ENCODE data around the gene LPO.

Gene LPO

DNA sequence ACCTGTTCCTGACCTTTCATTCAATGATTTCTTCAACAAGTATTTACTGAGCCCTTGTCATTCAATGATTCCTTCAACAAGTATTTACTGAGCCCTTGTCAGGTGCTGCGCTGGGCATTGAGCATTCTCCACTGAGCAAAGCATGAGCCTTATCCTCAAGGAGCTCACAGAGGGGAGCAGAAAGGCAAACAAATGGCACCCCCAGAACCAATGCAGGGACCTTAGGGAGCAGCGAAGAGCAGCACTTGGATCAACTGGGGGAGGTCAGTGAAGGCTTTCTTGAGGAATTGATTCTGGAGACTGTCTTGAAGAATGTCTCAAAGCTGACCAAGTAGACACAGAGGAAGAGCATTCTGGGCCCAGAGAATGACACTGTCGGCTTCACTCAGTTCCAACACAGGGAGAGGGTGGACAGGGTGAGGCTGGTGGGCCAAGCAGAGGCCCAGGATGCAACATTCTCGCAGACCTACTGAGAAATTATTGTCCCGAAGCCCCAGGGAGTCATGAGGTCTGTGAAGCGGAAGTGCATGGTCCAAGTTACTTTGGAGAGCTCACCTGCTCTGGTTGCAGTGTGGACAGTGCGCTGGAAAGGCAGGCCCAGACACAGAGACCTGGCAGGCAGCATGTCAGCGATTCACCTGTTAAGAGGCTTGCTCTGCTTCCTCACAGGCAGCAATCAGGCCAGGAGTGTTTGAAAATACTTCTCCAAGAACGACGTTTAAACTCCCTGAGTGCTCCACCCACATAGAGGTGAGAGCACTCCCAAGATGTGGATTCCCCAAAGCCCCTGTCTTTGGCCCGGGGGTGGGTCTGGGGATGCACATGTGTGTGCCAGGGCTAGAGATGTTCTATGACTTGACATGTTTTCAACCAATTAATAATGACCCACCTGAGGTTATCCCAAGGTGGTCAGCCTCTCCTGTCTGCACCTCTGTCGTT lies 45.6 kb downstream of the LPO start:
- no peak overlapping the region for H3K9ac ChIP-seq (ENCODE audit: low read depth in 1 of 2, low read length in 2 of 2)
- peaks cover 0 to 1% of the 10 kb centered on the region in 2 donors for H3K4me1 ChIP-seq (ENCODE audit: control insufficient read depth in 1 of 2, insufficient read depth in 2 of 2, low read length in 2 of 2)
- H3K4me3 ChIP-seq (ENCODE audit: low read depth in 1 of 2, low read length in 2 of 2), result no peak overlapping the region
- H3K9me3 ChIP-seq (ENCODE audit: control insufficient read depth in 1 of 2, low read length in 2 of 2), result no peaks in the 10 kb centered on the region
- no peaks in the 10 kb centered on the region for H3K36me3 ChIP-seq (ENCODE audit: control insufficient read depth in 1 of 2, insufficient read depth in 2 of 2, low read length in 2 of 2)
- no peak overlapping the region for H3K27ac ChIP-seq (ENCODE audit: low read depth, low read length)
- peaks cover 18 to 19% of the 10 kb centered on the region in 2 donors for H3K27me3 ChIP-seq (ENCODE audit: control insufficient read depth in 1 of 2, insufficient read depth in 2 of 2, low read length in 2 of 2)

DNA sequence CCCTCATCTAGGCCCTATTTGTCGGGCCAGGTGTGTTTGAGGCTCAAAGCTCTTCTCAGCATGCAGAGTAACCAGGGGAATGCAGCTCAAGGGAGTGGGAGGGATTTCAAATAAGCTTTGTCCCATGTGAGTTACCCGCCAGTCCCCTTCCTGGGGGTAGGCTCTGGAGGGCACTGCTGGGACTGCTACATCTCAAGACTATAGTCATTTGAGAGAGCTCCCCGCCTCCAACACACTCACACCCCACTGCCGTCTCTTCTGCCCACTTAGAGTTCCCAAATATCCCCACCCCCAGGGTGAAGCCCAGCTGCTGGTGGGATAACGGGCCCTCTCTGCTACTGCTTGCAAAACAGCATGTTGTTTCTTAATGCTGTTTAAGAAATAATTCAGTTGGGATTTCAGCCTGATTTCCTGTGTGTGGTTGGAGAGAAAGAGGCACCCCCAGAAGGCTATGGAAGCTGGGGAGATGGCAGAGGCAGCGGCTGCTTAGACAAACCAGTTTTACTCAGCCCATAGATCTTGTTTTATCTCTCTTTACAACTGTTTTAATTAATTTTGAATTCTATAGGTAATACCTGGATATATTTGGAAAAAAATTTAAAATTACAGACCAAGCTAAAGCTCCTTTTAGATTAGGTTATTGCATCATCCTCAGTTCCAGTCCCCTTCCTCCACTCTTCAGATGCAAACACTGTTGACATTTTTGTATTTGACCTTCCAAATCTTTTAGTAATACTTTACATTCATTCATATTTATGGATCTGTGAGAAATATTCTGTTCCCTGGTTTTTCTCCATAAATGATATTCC lies 46.4 kb downstream of the LPO start:
- Histone ChIP-seq H3K4me1 (ENCODE audit: control insufficient read depth in 1 of 2, insufficient read depth in 2 of 2, low read length in 2 of 2) (no peaks in the 10 kb centered on the region), H3K4me3 (ENCODE audit: low read depth in 1 of 2, low read length in 2 of 2) (no peak overlapping the region), H3K9me3 (ENCODE audit: control insufficient read depth in 1 of 2, low read length in 2 of 2) (no peaks in the 10 kb centered on the region), H3K27ac (ENCODE audit: low read depth, low read length) (no peak overlapping the region), H3K27me3 (ENCODE audit: control insufficient read depth in 1 of 2, insufficient read depth in 2 of 2, low read length in 2 of 2) (peaks cover 14 to 15% of the 10 kb centered on the region in 2 donors), H3K9ac (ENCODE audit: low read depth in 1 of 2, low read length in 2 of 2) (no peak overlapping the region), H3K36me3 (ENCODE audit: control insufficient read depth in 1 of 2, insufficient read depth in 2 of 2, low read length in 2 of 2) (no peaks in the 10 kb centered on the region)

DNA sequence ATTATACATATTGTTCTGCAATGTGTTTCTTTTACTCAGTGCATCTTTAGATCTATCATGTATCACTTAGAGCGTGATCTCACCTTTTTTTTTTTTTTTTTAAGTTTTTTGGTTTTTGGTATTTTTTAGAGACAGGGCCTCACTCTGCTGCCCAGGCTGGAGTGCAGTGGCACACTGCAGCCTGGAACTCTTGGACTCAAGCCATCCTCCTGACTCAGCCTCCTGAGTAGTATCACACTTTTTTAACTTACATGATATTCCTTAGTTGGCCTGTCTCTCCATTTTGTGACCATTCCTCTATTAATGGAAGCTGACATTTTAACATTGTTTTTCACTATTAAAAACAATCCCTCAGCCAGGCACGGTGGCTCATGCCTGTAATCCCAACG lies 47.0 kb downstream of the LPO start:
- H3K27me3 ChIP-seq (ENCODE audit: control insufficient read depth in 1 of 2, insufficient read depth in 2 of 2, low read length in 2 of 2), result peaks cover 9% of the 10 kb centered on the region in 2 donors

DNA sequence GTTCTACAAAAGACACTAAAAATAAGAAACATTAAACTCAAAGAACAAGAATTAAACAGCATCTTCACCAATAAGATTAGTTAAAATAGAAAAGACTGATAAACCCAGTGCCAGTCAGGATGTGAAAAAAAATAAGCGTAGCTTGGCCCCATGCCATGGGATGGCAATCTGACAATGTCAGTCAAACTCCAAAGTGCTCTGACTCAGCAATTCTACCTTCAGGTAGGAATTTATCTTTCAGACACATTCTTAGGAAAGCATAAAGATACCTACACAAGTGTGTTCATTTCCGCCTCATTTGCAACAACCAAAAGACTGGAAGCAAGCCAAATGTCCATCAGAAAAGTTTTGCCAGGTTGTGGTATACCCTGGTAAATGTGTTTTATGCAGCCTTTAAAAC lies 51.5 kb downstream of the LPO start:
- Histone ChIP-seq H3K9me3 (ENCODE audit: control insufficient read depth in 1 of 2, low read length in 2 of 2) (no peaks in the 10 kb centered on the region), H3K4me1 (ENCODE audit: control insufficient read depth in 1 of 2, insufficient read depth in 2 of 2, low read length in 2 of 2) (no peaks in the 10 kb centered on the region), H3K27me3 (ENCODE audit: control insufficient read depth in 1 of 2, insufficient read depth in 2 of 2, low read length in 2 of 2) (peaks cover 6 to 10% of the 10 kb centered on the region in 2 donors), H3K4me3 (ENCODE audit: low read depth in 1 of 2, low read length in 2 of 2) (no peak overlapping the region), H3K9ac (ENCODE audit: low read depth in 1 of 2, low read length in 2 of 2) (no peak overlapping the region), H3K36me3 (ENCODE audit: control insufficient read depth in 1 of 2, insufficient read depth in 2 of 2, low read length in 2 of 2) (no peaks in the 10 kb centered on the region), H3K27ac (ENCODE audit: low read depth, low read length) (no peak overlapping the region)

More for the DNA sequence above, 47.0 kb downstream of the LPO start:
- no peak overlapping the region for H3K9ac ChIP-seq (ENCODE audit: low read depth in 1 of 2, low read length in 2 of 2)
- no peak overlapping the region for H3K27ac ChIP-seq (ENCODE audit: low read depth, low read length)
- H3K9me3 ChIP-seq (ENCODE audit: control insufficient read depth in 1 of 2, low read length in 2 of 2), result no peaks in the 10 kb centered on the region
- H3K4me3 ChIP-seq (ENCODE audit: low read depth in 1 of 2, low read length in 2 of 2), result no peak overlapping the region
- H3K36me3 ChIP-seq (ENCODE audit: control insufficient read depth in 1 of 2, insufficient read depth in 2 of 2, low read length in 2 of 2), result no peaks in the 10 kb centered on the region
- no peaks in the 10 kb centered on the region for H3K4me1 ChIP-seq (ENCODE audit: control insufficient read depth in 1 of 2, insufficient read depth in 2 of 2, low read length in 2 of 2)

DNA sequence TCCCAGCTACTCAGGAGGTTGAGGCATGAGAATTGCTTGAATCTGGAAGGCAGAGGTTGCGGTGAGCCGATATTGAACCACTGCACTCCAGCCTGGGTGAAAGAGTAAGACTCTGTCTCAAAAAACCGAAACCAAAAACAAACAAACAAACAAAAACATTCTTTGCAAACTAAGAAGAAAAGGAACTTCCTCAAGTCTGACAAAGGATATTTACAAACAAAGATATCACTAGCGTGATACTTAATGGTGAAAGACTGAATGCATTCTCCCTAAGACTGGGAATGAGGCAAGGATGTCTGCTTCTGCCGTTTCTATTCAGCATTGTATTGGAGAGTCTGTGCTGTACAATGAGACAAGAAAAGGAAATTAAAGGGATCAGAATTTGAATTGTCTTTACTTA lies 52.9 kb downstream of the LPO start:
- peaks cover 6 to 12% of the 10 kb centered on the region in 2 donors for H3K27me3 ChIP-seq (ENCODE audit: control insufficient read depth in 1 of 2, insufficient read depth in 2 of 2, low read length in 2 of 2)
- H3K4me1 ChIP-seq (ENCODE audit: control insufficient read depth in 1 of 2, insufficient read depth in 2 of 2, low read length in 2 of 2), result no peaks in the 10 kb centered on the region
- H3K9ac ChIP-seq (ENCODE audit: low read depth in 1 of 2, low read length in 2 of 2), result no peak overlapping the region
- H3K27ac ChIP-seq (ENCODE audit: low read depth, low read length), result no peak overlapping the region
- H3K4me3 ChIP-seq (ENCODE audit: low read depth in 1 of 2, low read length in 2 of 2), result no peak overlapping the region
- no peaks in the 10 kb centered on the region for H3K9me3 ChIP-seq (ENCODE audit: control insufficient read depth in 1 of 2, low read length in 2 of 2)
- H3K36me3 ChIP-seq (ENCODE audit: control insufficient read depth in 1 of 2, insufficient read depth in 2 of 2, low read length in 2 of 2), result no peaks in the 10 kb centered on the region

DNA sequence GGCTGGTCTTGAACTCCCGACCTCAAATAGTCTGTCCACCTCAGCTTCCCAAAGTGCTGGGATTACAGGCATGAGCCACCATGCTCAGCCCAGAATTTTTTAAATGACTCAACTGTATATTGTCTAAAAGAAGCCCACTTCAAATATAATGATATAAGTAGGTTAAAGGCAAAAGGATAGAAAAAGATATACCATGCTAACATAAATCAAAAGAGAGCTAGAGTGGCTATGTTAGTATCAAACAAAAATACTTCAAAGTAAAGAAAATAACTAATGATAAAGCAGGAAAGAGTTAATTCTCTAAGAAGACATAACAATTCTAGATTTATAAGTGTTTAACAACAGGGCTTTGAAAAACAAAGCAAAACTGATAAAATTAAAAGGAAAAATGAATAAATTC lies 55.6 kb downstream of the LPO start:
- peaks cover 6 to 12% of the 10 kb centered on the region in 2 donors for H3K27me3 ChIP-seq (ENCODE audit: control insufficient read depth in 1 of 2, insufficient read depth in 2 of 2, low read length in 2 of 2)
- no peaks in the 10 kb centered on the region for H3K4me1 ChIP-seq (ENCODE audit: control insufficient read depth in 1 of 2, insufficient read depth in 2 of 2, low read length in 2 of 2)
- no peaks in the 10 kb centered on the region for H3K36me3 ChIP-seq (ENCODE audit: control insufficient read depth in 1 of 2, insufficient read depth in 2 of 2, low read length in 2 of 2)
- H3K27ac ChIP-seq (ENCODE audit: low read depth, low read length), result no peak overlapping the region
- H3K4me3 ChIP-seq (ENCODE audit: low read depth in 1 of 2, low read length in 2 of 2), result no peak overlapping the region
- peaks cover 0 to 2% of the 10 kb centered on the region in 2 donors for H3K9me3 ChIP-seq (ENCODE audit: control insufficient read depth in 1 of 2, low read length in 2 of 2)
- no peak overlapping the region for H3K9ac ChIP-seq (ENCODE audit: low read depth in 1 of 2, low read length in 2 of 2)

DNA sequence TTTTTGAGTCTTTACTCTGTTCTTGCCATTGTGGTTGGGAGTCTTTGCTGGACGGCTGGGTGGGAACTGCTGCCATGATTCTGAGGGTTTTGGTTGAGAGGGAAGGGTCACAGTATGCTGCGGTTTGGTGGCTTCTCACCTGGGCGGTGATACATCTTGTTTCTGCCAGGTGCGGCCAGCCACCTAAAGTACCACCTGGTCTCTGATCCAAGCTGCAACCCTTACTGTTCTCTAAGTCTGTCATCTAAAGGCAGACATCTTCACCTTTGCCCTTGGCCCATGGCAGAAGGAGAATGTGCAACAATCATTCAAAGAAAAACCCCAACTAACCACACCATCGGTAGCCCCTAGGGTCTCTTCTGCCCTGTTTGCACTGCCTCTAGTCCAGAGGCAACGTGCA lies 62.0 kb downstream of the LPO start:
- Histone ChIP-seq H3K4me1 (ENCODE audit: control insufficient read depth in 1 of 2, insufficient read depth in 2 of 2, low read length in 2 of 2) (no peaks in the 10 kb centered on the region), H3K9me3 (ENCODE audit: control insufficient read depth in 1 of 2, low read length in 2 of 2) (peaks cover 0 to 2% of the 10 kb centered on the region in 2 donors), H3K27ac (ENCODE audit: low read depth, low read length) (no peak overlapping the region), H3K9ac (ENCODE audit: low read depth in 1 of 2, low read length in 2 of 2) (no peak overlapping the region), H3K4me3 (ENCODE audit: low read depth in 1 of 2, low read length in 2 of 2) (no peak overlapping the region), H3K27me3 (ENCODE audit: control insufficient read depth in 1 of 2, insufficient read depth in 2 of 2, low read length in 2 of 2) (no peaks in the 10 kb centered on the region), H3K36me3 (ENCODE audit: control insufficient read depth in 1 of 2, insufficient read depth in 2 of 2, low read length in 2 of 2) (no peaks in the 10 kb centered on the region)

DNA sequence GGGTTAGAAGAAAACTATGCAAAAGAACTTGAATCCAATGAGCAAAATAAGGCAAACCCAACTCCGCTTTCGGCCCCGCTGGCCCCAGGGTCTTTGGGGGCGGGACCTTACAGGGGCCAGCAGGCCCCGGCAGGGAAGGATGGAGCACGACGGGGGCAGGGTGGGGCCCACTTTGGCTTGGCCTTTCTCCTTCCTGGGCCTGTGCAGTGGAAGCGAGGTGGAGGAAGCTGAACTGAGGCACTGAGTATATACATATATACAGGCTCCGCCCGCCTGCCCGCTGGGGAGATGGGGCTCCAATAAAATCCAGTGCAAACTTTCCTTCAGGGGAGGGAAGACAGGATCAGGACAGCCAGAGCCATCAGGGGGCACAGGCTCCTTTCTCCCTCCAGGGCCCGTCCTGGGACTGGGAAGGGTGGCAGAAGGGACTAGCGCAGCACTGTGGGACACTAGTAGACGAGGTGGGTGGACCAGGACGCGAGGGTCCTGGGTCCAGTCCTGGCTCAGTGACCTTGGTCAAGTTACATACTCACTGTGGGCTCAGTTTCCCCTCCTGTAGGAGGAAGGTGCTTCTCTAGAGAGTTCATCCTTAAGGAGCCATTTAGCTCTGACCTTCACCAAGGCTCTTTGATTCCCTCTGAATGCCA lies 63.2 kb downstream of the LPO start:
- Histone ChIP-seq H3K4me1 (ENCODE audit: control insufficient read depth in 1 of 2, insufficient read depth in 2 of 2, low read length in 2 of 2) (no peaks in the 10 kb centered on the region), H3K36me3 (ENCODE audit: control insufficient read depth in 1 of 2, insufficient read depth in 2 of 2, low read length in 2 of 2) (no peaks in the 10 kb centered on the region), H3K4me3 (ENCODE audit: low read depth in 1 of 2, low read length in 2 of 2) (no peak overlapping the region), H3K9me3 (ENCODE audit: control insufficient read depth in 1 of 2, low read length in 2 of 2) (peaks cover 0 to 2% of the 10 kb centered on the region in 2 donors), H3K9ac (ENCODE audit: low read depth in 1 of 2, low read length in 2 of 2) (no peak overlapping the region), H3K27me3 (ENCODE audit: control insufficient read depth in 1 of 2, insufficient read depth in 2 of 2, low read length in 2 of 2) (no peaks in the 10 kb centered on the region), H3K27ac (ENCODE audit: low read depth, low read length) (no peak overlapping the region)

DNA sequence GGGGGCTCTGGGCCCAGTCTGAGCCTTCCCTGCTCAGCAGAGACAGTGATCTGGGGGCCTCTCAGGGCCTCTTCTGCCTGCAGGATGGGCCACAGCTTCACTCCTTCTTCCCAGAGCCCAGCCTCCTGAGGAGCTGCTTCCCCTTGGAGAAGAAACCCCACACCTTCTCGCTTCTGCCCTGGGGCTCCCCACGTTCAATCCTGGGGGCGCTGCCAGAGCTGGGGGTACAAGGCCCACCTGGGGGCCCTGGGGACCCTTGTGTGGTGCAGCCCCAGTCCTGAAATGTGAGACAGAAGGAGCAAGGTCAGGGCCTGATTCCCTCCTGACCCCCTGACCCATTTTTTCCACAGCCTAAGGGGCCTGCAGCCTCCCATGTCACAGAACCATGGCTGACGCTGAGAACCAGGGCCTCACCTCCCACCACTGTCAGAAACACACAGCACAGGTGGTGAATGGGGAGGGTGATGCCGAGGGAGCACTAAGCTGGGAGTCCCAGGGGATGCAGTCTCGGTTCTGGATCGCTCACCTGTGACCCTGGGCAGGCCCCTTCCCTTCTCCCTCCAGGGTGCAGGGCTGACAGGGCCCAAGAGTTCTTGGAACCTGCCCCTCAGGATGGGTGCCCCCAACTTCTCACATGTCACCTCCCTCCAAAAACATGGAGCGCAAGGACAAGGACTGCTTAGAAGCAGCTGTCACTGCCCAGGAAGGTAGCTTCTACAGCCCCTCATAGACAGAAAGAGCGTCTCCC lies 64.0 kb downstream of the LPO start:
- Histone ChIP-seq H3K27me3 (ENCODE audit: control insufficient read depth in 1 of 2, insufficient read depth in 2 of 2, low read length in 2 of 2) (no peaks in the 10 kb centered on the region), H3K36me3 (ENCODE audit: control insufficient read depth in 1 of 2, insufficient read depth in 2 of 2, low read length in 2 of 2) (no peaks in the 10 kb centered on the region), H3K4me1 (ENCODE audit: control insufficient read depth in 1 of 2, insufficient read depth in 2 of 2, low read length in 2 of 2) (no peaks in the 10 kb centered on the region), H3K4me3 (ENCODE audit: low read depth in 1 of 2, low read length in 2 of 2) (no peak overlapping the region), H3K9ac (ENCODE audit: low read depth in 1 of 2, low read length in 2 of 2) (no peak overlapping the region), H3K27ac (ENCODE audit: low read depth, low read length) (no peak overlapping the region), H3K9me3 (ENCODE audit: control insufficient read depth in 1 of 2, low read length in 2 of 2) (peaks cover 0 to 2% of the 10 kb centered on the region in 2 donors)
